ENCODE data around the gene ARHGEF40. TPM values are rescaled to one million over a fixed set of nuclear protein-coding genes. Genes with fewer than 3 reads are reported as not detected.

ARHGEF40 gene
- total RNA-seq, 1 experiment from 2014 or later: 2.7 TPM

DNA sequence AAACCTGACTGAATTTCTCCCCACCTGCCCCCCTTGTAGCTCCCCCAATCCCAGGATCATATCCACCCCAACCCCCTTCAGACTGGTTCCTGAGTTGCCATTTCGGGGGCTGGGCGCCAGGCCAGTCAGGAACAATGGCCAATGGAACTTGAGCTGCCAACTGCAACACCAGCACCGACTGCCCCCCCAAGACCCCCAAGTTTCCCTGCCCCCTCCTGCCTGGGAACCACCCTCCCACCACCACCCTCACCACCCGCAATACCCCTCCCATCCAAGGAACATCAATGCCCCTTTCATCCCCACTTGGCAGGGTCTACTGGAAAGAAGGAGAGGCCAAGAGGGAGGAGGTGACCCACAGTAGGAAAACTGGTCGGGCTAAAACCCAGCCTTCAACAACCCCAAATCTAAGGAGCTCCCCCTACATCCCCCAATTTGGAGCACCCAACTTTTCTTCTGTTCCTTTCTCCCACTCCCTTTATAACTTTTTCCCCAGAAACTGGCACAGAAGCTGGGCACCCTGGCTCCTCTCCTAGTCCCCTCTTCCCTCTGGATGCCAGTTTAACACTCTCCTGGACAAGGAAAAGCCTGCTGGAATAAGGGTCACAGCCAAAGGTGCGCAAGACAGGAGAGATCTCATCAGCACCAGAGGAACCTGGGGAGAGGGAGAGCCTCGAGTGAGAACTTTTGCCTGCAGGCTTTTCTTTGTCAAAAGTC, 43.7 kb upstream of the ARHGEF40 start:
- Histone ChIP-seq H3K27ac (ENCODE audit: low read length) (no peak overlapping the region), H3F3A (ENCODE audit: low read length, unreplicated experiment) (no peaks in the 10 kb centered on the region), H3K4me1 (ENCODE audit: insufficient read depth, low read length) (0 out of 2 replicates have a peak, but pooled peaks cover 4% of the 10 kb centered on the region), H3K4me2 (ENCODE audit: low read length) (no peak overlapping the region), H3K9ac (ENCODE audit: low read length) (no peak overlapping the region), H2AFZ (ENCODE audit: low read length) (no peak overlapping the region), H3K27me3 (ENCODE audit: low read length) (peaks cover 70% of the 10 kb centered on the region), H3K4me3 (ENCODE audit: low read length) (no peak overlapping the region), H3K9me3 (ENCODE audit: low read length) (no peaks in the 10 kb centered on the region), H3K79me2 (ENCODE audit: low read length) (no peaks in the 10 kb centered on the region), H3K36me3 (ENCODE audit: low read depth, low read length) (no peaks in the 10 kb centered on the region), H4K20me1 (ENCODE audit: low read length) (no peaks in the 10 kb centered on the region), H3K9me2 (replicated peaks; ENCODE audit: low read length) (no peaks in the 10 kb centered on the region)
- POLR2A ChIA-PET (ENCODE audit: unreplicated experiment): no interaction called here
- intact Hi-C loops (cut with micrococcal nuclease): no loop called here
- DNase-seq (no peak), ATAC-seq (no peak)
- CTCF ChIA-PET: no interaction called here
- no peak for TF ChIP-seq EZH2 (IDR thresholded peaks at IDR 0.05; ENCODE audit: low read length, unreplicated experiment)
- TF ChIP-seq EZH2phosphoT487 (IDR thresholded peaks at IDR 0.05; ENCODE audit: borderline replicate concordance, low read length): no peak
- no peak for TF ChIP-seq CTCF (conservative IDR thresholded peaks at IDR 0.05; ENCODE audit: low read depth, low read length)
- BruUV-seq (replicated peaks): no TSS peak

GRCh38 chr14:21026988-21027315, 43.2 kb upstream of the ARHGEF40 start:
- BruUV-seq (replicated peaks): no TSS peak
- Histone ChIP-seq H3K36me3 (ENCODE audit: low read depth, low read length) (no peaks in the 10 kb centered on the region), H3K9ac (ENCODE audit: low read length) (no peak overlapping the region), H3K79me2 (ENCODE audit: low read length) (no peaks in the 10 kb centered on the region), H2AFZ (ENCODE audit: low read length) (no peak overlapping the region), H3K4me1 (ENCODE audit: insufficient read depth, low read length) (0 out of 2 replicates have a peak, but pooled peaks cover 4% of the 10 kb centered on the region), H3K27me3 (ENCODE audit: low read length) (peaks cover 70% of the 10 kb centered on the region), H3F3A (ENCODE audit: low read length, unreplicated experiment) (no peaks in the 10 kb centered on the region), H3K9me2 (replicated peaks; ENCODE audit: low read length) (no peaks in the 10 kb centered on the region), H3K4me3 (ENCODE audit: low read length) (no peak overlapping the region), H3K27ac (ENCODE audit: low read length) (no peak overlapping the region), H4K20me1 (ENCODE audit: low read length) (no peaks in the 10 kb centered on the region), H3K9me3 (ENCODE audit: low read length) (no peaks in the 10 kb centered on the region), H3K4me2 (ENCODE audit: low read length) (no peak overlapping the region)
- ChIA-PET CTCF (no interaction called here), POLR2A (ENCODE audit: unreplicated experiment) (no interaction called here)
- TF ChIP-seq EZH2 (IDR thresholded peaks at IDR 0.05; ENCODE audit: low read length, unreplicated experiment) (no peak), CTCF (conservative IDR thresholded peaks at IDR 0.05; ENCODE audit: low read depth, low read length) (no peak)
- intact Hi-C loops (cut with micrococcal nuclease): no loop called here
- DNase-seq (no peak), ATAC-seq (no peak)

GRCh38 chr14:21029917-21030316, 40.2 kb upstream of the ARHGEF40 start, which contains the start of gene TPPP2:
Gene TPPP2, plus strand, starts transcription at chr14:21030217. Its CDS starts 365 bp downstream, at chr14:21030582.
- Histone ChIP-seq H3K4me3 (ENCODE audit: low read length) (no peak within 1 kb of the TSS), H3K4me2 (ENCODE audit: low read length) (no peak within 1 kb of the TSS), H3K36me3 (ENCODE audit: low read depth, low read length) (no peaks in the 10 kb centered on the region), H3F3A (ENCODE audit: low read length, unreplicated experiment) (no peaks in the 10 kb centered on the region), H3K9me3 (ENCODE audit: low read length) (no peaks in the 10 kb centered on the region), H3K9ac (ENCODE audit: low read length) (no peak within 1 kb of the TSS), H3K27ac (ENCODE audit: low read length) (no peak within 1 kb of the TSS), H3K9me2 (replicated peaks; ENCODE audit: low read length) (no peaks in the 10 kb centered on the region), H3K79me2 (ENCODE audit: low read length) (no peaks in the 10 kb centered on the region), H2AFZ (ENCODE audit: low read length) (no peak within 1 kb of the TSS), H3K27me3 (ENCODE audit: low read length) (peaks cover 71% of the 10 kb centered on the region), H4K20me1 (ENCODE audit: low read length) (no peaks in the 10 kb centered on the region), H3K4me1 (ENCODE audit: insufficient read depth, low read length) (no peaks in the 10 kb centered on the region)
- CTCF ChIA-PET: no interaction called here
- POLR2A ChIA-PET (ENCODE audit: unreplicated experiment): no interaction called here
- BruUV-seq (replicated peaks): no TSS peak
- no peak for TF ChIP-seq EZH2 (IDR thresholded peaks at IDR 0.05; ENCODE audit: low read length, unreplicated experiment)
- no peak for TF ChIP-seq CTCF (conservative IDR thresholded peaks at IDR 0.05; ENCODE audit: low read depth, low read length)
- no peak for TF ChIP-seq EZH2phosphoT487 (IDR thresholded peaks at IDR 0.05; ENCODE audit: borderline replicate concordance, low read length)
- ATAC-seq (no peak), DNase-seq (no peak)
- intact Hi-C loops (cut with micrococcal nuclease): no loop called here
